ES-I3 (cell line): ENCODE results near the gene CORO6.

Source experiments
- H3K36me3 ChIP-seq: 2 replicates; pipeline ENCODE4 v1.6.1; 2013; ENCODE audit warnings: mild to moderate bottlenecking, low read length, control low read depth, moderate library complexity; ENCODE audit not compliant: insufficient read depth
- H3K4me1 ChIP-seq: 2 replicates; pipeline ENCODE4 v1.6.1; 2013; ENCODE audit warnings: mild to moderate bottlenecking, control low read depth, low read length; ENCODE audit not compliant: insufficient read depth
- H3K9ac ChIP-seq: 2 replicates; pipeline ENCODE4 v1.6.1; 2013; ENCODE audit warnings: low read depth, mild to moderate bottlenecking, low read length, moderate library complexity
- H3K9me3 ChIP-seq: 2 replicates; pipeline ENCODE4 v1.6.1; 2013; ENCODE audit warnings: mild to moderate bottlenecking, low read length, moderate library complexity; ENCODE audit not compliant: control insufficient read depth, insufficient read depth

CORO6 gene

DNA sequence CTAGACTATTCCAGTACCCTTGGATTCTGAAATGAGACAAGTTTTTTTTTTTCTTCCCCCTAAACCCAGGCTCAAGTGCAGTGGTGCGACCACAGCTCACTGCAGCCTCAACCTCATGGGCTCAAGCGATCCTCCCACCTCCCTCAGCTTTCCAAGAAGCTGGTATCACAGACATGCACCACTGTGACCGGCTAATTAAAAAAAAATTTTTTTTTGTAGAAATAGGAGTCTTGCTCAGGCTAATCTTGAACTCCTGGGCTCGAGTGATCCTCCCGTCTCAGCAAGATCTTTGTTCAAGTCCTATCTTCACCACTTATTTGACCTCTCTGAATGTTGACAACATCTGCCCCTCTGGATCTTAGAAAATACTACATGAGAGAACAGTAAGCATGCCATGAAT, 26.6 kb upstream of the CORO6 start:
- Histone ChIP-seq H3K4me1 (no peaks in the 10 kb centered on the region), H3K9me3 (no peaks in the 10 kb centered on the region), H3K9ac (no peak overlapping the region), H3K36me3 (no peaks in the 10 kb centered on the region)

GRCh38 chr17:29648005-29648404, 25.3 kb upstream of the CORO6 start:
- Histone ChIP-seq H3K9ac (no peak overlapping the region), H3K36me3 (no peaks in the 10 kb centered on the region), H3K9me3 (no peaks in the 10 kb centered on the region), H3K4me1 (no peaks in the 10 kb centered on the region)

- no peak overlapping the region for H3K9ac ChIP-seq
- H3K4me1 ChIP-seq, result no peaks in the 10 kb centered on the region
- H3K36me3 ChIP-seq, result no peaks in the 10 kb centered on the region
- no peaks in the 10 kb centered on the region for H3K9me3 ChIP-seq
Observed at GRCh38 chr17:29645515-29646051, 22.9 kb upstream of the CORO6 start.

DNA sequence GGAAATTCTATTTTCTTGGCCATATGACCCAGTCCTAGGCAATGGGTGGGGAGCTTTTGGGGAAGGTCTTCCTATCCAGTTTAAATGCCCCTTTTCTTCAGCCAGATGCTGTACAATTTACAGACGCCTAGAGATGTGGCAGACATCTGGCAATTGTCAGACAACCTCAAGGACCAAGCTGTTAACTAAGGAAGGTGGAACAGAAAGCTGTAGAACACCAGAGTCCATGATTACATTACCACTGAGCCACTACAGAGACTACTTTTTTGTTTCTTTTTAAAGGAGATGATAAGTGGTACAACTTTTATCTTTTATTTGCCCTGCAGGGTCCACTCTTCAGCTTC, 21.1 kb upstream of the CORO6 start:
- Histone ChIP-seq H3K9ac (no peak overlapping the region), H3K36me3 (no peaks in the 10 kb centered on the region), H3K9me3 (no peaks in the 10 kb centered on the region), H3K4me1 (0 out of 2 replicates have a peak, but pooled peaks cover 3% of the 10 kb centered on the region)

DNA sequence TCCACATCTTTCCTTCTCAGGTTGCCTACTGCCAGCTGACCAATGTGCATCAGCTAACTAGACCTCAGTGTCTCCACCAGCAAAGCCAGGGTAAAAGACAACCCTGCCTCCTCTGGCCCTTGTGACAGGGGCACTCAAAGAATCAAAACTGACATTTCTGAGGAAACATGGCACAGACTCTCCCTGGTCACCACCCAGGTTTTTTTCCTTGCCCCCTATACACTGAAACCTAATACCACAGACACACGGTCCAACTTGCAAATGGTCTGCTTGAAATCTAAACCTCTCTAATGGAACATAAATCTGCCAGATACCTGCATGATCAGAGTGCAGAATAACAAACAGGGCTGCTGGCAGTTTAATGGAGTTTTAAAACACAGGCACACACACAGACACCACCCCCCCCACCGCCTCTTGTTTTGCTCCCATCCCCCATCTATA, 19.5 kb upstream of the CORO6 start:
- Histone ChIP-seq H3K9me3 (no peaks in the 10 kb centered on the region), H3K36me3 (no peaks in the 10 kb centered on the region), H3K4me1 (0 out of 2 replicates have a peak, but pooled peaks cover 3% of the 10 kb centered on the region), H3K9ac (no peak overlapping the region)

DNA sequence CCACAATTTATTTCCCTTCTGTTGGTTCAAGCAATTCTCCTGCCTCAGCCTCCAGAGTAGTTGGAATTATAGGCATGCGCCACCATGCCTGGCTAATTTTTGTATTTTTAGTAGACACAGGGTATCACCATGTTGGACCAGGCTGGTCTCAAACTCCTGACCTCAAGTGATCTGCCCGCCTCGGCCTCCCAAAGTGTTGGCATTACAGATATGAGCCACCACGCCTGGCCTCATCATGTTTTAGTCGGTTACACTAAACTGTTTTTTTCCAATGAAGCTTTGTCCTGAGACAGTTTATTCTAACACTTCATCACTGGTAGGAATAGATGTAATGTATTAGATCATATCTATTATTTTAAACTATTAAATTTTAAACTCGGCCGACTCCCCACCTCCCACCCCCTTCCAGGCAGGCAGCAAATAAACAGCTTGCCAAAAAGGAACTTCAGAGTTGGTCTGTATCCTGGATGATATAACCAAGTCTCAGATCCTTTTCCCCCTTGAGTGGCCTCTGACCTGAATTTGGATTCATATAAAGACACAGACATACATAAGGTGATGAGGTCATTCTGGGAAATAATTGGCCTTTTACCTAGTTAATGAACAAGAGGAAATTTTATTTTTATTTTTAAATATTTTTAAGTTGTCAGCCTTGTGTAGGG, 18.4 kb upstream of the CORO6 start:
- Histone ChIP-seq H3K36me3 (no peaks in the 10 kb centered on the region), H3K4me1 (0 out of 2 replicates have a peak, but pooled peaks cover 3% of the 10 kb centered on the region), H3K9me3 (no peaks in the 10 kb centered on the region), H3K9ac (no peak overlapping the region)

DNA sequence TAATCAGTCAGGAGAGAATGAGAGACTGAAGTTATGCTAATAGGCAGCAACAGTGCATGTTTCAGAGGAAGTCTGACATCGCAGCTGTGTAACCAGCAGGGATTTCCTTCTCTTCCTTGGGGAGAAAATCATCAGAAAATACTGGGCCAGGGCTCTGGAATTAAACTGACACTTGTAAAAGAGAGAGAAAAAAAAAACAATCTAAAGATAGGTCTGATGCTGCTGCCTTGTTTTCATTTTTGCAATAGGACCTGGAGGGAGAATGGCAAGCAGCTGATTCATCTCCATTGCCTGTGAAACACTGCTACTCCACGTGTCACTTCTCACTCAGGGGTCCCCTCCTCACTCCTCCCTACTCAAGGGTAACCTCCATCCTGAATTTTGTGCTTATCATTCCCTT, 17.7 kb upstream of the CORO6 start:
- H3K4me1 ChIP-seq, result 0 out of 2 replicates have a peak, but pooled peaks cover 3% of the 10 kb centered on the region
- H3K9ac ChIP-seq, result no peak overlapping the region
- H3K36me3 ChIP-seq, result no peaks in the 10 kb centered on the region
- no peaks in the 10 kb centered on the region for H3K9me3 ChIP-seq

GRCh38 chr17:29633886-29634285, 11.2 kb upstream of the CORO6 start:
- Histone ChIP-seq H3K36me3 (no peaks in the 10 kb centered on the region), H3K9me3 (no peaks in the 10 kb centered on the region), H3K4me1 (peaks cover 7% of the 10 kb centered on the region; the same call in 1 of the 2 replicates), H3K9ac (no peak overlapping the region)

DNA sequence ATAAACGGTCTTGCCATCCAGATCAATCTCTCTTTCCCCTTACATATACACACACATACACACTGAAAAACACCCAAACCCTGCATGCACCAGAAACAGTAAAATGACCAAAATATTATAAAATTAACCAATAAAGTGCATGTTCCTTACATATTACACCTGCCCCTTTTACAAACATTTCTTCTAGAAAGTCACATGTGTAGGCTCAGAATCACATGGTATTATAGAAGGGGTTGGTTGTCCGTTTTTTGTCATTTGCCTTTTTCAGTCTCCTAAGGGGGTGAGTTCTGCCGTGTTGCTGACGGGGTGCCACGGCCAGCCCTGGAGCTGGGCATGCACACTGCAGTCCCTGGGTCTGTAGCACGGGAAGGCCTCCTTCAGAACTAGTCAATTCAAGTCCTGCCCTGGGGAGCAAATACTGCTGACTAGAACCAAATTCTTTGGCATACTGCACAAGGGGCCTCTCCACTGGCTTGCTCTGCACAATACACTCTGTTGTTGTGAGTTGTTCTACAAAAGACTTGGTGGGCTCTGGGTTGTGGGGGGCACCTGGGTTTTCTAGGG, 8.0 kb upstream of the CORO6 start:
- H3K9me3 ChIP-seq, result no peaks in the 10 kb centered on the region
- H3K36me3 ChIP-seq, result no peaks in the 10 kb centered on the region
- H3K4me1 ChIP-seq, result peaks cover 6% of the 10 kb centered on the region; the same call in 1 of the 2 replicates
- H3K9ac ChIP-seq, result no peak overlapping the region

DNA sequence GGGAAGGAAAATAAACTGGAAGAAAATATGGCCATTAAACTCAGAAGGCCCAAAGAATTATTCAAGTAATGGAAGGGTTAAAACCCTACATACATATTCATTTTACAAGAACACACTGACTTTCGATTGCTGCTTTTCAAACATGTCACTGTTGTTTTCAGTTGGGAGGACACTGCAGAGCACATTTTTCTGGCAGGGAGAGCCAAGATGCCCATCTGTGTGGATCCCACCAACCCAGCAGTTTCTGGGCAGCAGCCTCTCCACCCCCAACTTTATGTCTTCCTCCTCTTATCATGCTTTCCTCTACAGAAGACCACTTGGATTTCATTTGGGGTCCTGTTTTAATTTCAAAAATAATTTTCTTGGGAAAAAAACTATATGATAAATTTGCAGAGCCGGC, 7.1 kb upstream of the CORO6 start:
- peaks cover 9% of the 10 kb centered on the region; the same call in 1 of the 2 replicates for H3K4me1 ChIP-seq
- H3K9ac ChIP-seq, result no peak overlapping the region
- no peaks in the 10 kb centered on the region for H3K36me3 ChIP-seq
- no peaks in the 10 kb centered on the region for H3K9me3 ChIP-seq

DNA sequence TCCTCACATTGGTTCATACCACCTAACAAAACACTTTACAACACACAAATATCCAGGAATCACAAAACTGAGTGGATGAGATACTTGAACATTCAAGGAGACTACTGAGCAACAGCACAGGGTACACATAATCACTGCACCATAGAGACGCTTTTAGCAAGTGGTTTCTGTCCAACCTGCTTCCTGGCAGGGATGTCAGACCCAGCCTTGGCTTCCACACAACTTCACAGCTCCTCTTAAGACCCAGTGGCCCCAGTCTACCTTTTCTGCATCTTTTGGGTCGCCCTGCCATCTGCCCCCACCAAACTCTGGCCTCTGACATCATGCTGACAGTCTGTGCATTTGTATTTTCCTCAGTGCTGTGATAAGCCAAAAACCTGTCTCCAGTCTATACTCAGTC, 5.9 kb upstream of the CORO6 start:
- Histone ChIP-seq H3K4me1 (peaks cover 10% of the 10 kb centered on the region; the same call in 1 of the 2 replicates), H3K9ac (no peak overlapping the region), H3K9me3 (no peaks in the 10 kb centered on the region), H3K36me3 (no peaks in the 10 kb centered on the region)

DNA sequence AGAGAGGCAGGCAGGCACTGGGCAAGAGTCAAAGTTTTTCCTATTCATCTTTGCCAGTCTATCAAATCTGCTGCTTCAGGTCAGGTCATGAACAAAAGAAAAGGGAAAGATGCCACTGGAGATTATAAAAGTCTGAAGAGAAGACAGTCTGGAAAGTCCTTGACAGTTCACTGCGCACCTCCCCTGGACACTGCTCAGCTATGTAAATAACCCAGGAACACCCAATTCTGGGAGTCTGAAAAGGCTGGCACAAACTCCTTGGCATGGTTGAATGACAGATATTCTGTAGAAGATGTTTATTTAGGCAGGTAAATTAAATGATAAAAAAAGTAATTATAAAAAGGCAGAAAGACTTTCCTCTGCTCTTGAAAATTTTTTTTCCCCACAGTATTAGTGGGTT, 5.2 kb upstream of the CORO6 start:
- H3K9ac ChIP-seq, result no peak overlapping the region
- no peaks in the 10 kb centered on the region for H3K36me3 ChIP-seq
- H3K9me3 ChIP-seq, result no peaks in the 10 kb centered on the region
- H3K4me1 ChIP-seq, result peaks cover 13% of the 10 kb centered on the region

DNA sequence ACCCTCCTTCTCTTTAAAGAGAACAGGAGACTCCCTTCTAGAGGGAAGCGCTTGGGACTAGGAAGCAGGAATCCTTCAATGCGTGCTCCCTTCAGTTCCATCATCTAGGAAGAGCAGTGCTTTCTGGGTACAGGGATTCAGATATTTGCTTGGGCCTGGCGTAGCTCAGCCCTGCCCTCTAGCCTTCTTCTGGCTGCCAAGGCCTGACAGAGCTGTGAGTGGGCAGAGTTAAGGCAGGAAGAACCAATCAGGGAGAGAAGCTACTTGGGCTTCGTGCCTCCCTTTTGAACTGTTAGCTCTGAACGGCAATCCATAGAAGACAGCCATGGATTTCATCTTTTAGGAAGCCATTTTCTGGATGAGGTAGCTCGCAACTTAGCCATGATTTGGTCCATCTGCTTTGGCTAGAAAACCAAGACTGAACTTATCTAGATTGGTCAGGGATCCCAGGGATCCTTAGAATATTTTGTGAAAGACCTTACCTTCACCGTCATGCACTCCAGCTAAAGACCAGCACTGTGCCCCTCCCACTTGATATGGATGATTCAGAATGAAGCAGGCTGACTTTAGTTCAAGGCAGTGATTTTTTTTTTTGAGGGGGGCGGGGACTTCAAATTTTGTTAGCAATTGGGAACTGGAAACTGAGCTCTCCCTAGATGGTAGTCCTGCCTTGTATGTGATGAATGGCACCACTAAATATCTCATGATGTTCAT, 2.5 kb upstream of the CORO6 start:
- Histone ChIP-seq H3K9me3 (no peaks in the 10 kb centered on the region), H3K9ac (no peak overlapping the region), H3K36me3 (no peaks in the 10 kb centered on the region), H3K4me1 (peaks cover 29% of the 10 kb centered on the region)

DNA sequence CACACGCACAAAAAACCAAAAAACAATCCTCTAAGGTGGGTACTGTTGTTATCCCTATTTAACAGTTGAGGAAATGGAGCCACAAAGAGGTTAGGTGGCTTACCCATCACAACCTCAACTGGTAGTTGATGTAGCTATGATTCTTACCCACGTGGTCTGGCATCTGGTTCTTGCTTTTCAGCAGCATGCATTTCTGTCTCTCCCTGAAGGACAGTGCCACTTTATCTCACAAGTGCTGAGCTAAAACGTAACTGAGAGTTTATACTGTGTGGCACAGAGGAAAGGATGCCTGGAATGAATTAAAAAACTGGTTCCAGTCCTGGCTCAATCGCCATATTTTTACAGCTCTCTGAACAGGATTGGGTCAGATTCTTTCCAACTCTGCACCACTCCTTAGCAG, 1.9 kb upstream of the CORO6 start:
- Histone ChIP-seq H3K9me3 (no peaks in the 10 kb centered on the region), H3K4me1 (peaks cover 35% of the 10 kb centered on the region), H3K36me3 (no peaks in the 10 kb centered on the region), H3K9ac (no peak overlapping the region)

DNA sequence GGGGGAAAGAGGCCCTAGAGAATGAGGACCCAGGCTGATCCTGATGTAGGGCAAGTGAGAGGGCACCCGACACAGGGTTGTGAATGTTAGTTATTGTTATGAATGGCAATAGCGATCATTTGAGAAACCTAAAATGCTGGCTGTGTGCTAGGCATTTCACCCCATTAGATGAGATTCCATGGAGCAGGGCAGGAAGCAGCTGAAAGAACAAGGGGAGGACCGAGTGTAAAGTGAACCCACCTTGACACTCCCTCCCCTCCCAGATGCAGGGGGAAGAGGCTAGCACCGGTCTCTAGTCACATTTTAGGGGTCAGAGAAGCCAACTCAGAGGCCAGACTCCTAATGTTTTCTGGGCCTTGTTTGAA, 553 bp upstream of the CORO6 start:
- Histone ChIP-seq H3K9me3 (no peaks in the 10 kb centered on the region), H3K36me3 (no peaks in the 10 kb centered on the region), H3K9ac (peak overlapping the region; percentile 64), H3K4me1 (peaks cover 43% of the 10 kb centered on the region)
